ENCODE measurements around the gene TRPV5. TPM values are rescaled to one million over a fixed set of nuclear protein-coding genes. Genes with fewer than 3 reads are reported as not detected.

The TRPV5 gene
- total RNA-seq, 4 donors from 2014 or later = not detected

DNA sequence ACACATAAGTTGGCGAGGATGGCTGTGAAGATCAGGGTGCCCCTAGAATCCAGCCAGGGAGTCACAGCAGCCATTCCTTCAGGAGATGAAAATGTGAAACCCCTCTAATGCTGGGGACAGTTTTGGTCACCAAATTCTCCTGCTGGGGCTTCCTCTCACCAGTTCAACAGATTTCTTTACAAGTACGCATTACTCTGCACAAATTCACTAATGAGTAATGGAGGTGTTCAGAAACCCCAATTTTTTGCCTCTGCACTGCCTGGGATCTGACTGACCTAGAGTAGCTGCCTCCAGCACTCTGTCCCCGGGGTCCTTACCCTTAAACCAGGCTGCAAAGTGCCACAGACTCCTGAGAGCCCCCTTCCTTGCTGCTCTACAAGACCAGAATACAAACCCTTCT lies 16.1 kb downstream of the TRPV5 start:
- in situ Hi-C loops (cut with MboI; ENCODE audit: low pct_ligation_motif_present in 1 of 4, low pct_unique_long_range_greater_than_20kb in 1 of 4, low sequenced_read_pairs in 3 of 4) (no loop called here), intact Hi-C loops (cut with DNase I; ENCODE audit: low total_unique reads) (no loop called here)
- Histone ChIP-seq H3K9me3 (no peaks in the 10 kb centered on the region), H3K36me3 (no peaks in the 10 kb centered on the region), H3K4me1 (no peaks in the 10 kb centered on the region), H3K27ac (no peak overlapping the region), H3K27me3 (peaks cover 6% of the 10 kb centered on the region), H3K4me3 (no peak overlapping the region)
- TF ChIP-seq POLR2A (IDR thresholded peaks at IDR 0.05) = no peak
- TF ChIP-seq, protein P1, sequence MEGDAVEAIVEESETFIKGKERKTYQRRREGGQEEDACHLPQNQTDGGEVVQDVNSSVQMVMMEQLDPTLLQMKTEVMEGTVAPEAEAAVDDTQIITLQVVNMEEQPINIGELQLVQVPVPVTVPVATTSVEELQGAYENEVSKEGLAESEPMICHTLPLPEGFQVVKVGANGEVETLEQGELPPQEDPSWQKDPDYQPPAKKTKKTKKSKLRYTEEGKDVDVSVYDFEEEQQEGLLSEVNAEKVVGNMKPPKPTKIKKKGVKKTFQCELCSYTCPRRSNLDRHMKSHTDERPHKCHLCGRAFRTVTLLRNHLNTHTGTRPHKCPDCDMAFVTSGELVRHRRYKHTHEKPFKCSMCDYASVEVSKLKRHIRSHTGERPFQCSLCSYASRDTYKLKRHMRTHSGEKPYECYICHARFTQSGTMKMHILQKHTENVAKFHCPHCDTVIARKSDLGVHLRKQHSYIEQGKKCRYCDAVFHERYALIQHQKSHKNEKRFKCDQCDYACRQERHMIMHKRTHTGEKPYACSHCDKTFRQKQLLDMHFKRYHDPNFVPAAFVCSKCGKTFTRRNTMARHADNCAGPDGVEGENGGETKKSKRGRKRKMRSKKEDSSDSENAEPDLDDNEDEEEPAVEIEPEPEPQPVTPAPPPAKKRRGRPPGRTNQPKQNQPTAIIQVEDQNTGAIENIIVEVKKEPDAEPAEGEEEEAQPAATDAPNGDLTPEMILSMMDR (IDR thresholded peaks at IDR 0.05) = no peak
- no peak for TF ChIP-seq EP300 (IDR thresholded peaks at IDR 0.05; ENCODE audit: low read depth)
- no peak for TF ChIP-seq POLR2AphosphoS5 (IDR thresholded peaks at IDR 0.05)
- no peak for DNase-seq
- WGBS, 2 donors (ENCODE audit: low coverage in 1 of 2) = 76 to 80% methylated on average over 3 of the region's 3 CpGs

DNA sequence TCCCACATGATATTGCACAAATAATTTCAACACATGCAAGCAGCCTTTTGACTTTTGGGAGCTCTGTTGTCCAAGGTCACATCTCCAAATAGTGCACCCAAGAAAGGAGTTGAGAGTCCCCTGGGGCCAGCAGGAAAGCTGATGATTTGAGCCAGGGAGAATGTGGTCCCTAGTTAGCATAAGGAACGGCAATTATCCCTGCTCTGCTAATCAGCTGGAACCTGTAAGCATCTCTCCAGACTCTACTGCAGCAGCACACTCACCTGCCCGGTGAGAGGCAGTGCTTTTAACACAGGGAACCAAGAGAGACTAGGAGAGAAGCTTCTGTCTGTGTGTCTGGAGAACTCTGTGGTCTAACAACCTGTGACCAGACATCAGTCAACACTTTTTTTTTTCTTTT lies 17.0 kb downstream of the TRPV5 start:
- no peak for DNase-seq
- in situ Hi-C loops (cut with MboI; ENCODE audit: low pct_ligation_motif_present in 1 of 4, low pct_unique_long_range_greater_than_20kb in 1 of 4, low sequenced_read_pairs in 3 of 4) (no loop called here), intact Hi-C loops (cut with DNase I; ENCODE audit: low total_unique reads) (no loop called here)
- TF ChIP-seq, protein P1 (IDR thresholded peaks at IDR 0.05) = no peak
- TF ChIP-seq POLR2AphosphoS5 (IDR thresholded peaks at IDR 0.05) (no peak), EP300 (IDR thresholded peaks at IDR 0.05; ENCODE audit: low read depth) (no peak), POLR2A (IDR thresholded peaks at IDR 0.05) (no peak)
- Histone ChIP-seq H3K36me3 (no peaks in the 10 kb centered on the region), H3K4me1 (no peaks in the 10 kb centered on the region), H3K27ac (no peak overlapping the region), H3K4me3 (no peak overlapping the region), H3K9me3 (no peaks in the 10 kb centered on the region), H3K27me3 (peaks cover 6% of the 10 kb centered on the region)
- WGBS, 2 donors (ENCODE audit: low coverage in 1 of 2) = 41 to 56% methylated on average over 1 to 2 of the region's 2 CpGs

DNA sequence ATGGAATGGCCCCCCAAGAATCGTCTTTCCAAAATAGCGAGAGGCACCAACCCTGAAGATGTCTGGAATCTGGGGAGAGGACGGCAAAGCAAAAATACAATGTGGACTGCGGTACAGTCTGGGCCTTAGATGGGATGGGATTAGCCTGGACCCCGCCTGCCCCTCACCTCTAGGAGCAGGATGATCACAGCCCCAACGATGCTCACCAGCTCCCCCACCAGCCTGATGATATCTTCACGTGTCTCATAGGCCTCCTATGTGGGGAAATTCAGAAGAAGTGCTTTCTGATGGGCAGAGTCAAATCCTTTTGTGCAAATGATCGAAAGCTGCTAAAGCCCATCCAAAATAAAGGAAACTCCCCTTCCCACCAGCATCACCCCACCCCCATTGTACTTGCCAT lies 18.2 kb downstream of the TRPV5 start:
- WGBS, 2 donors (ENCODE audit: low coverage in 1 of 2) = 84 to 100% methylated on average over 3 to 8 of the region's 8 CpGs

DNA sequence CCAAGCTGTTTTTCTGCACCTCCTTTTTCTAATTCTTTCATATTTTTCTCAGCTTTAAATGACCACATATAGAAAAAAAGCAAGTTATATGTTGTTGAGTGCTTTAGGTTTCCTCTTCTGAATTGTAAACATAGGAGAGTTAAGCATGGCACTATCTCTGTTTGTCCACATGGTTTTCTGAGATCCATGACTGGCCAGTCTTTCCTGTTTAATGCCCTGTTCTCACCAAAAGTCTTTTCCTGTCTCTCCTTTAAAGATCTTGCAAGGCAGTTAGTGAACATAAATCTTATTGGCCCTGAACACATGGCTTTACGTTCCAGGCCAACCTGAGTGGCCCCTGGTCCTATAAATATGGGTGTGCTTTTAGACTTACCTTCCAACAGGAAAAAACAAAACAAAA lies 19.4 kb downstream of the TRPV5 start:
- Histone ChIP-seq H3K9me3 (no peaks in the 10 kb centered on the region), H3K4me1 (no peaks in the 10 kb centered on the region), H3K27me3 (peaks cover 6% of the 10 kb centered on the region), H3K27ac (no peak overlapping the region), H3K36me3 (no peaks in the 10 kb centered on the region), H3K4me3 (no peak overlapping the region)
- 24 to 29% methylated on average over 1 of the region's 1 CpG for WGBS, 2 donors (ENCODE audit: low coverage in 1 of 2)
- in situ Hi-C loops (cut with MboI; ENCODE audit: low pct_ligation_motif_present in 1 of 4, low pct_unique_long_range_greater_than_20kb in 1 of 4, low sequenced_read_pairs in 3 of 4) = no loop called here
- intact Hi-C loops (cut with DNase I; ENCODE audit: low total_unique reads) = no loop called here
- TF ChIP-seq, protein P1 (IDR thresholded peaks at IDR 0.05) = no peak
- TF ChIP-seq POLR2AphosphoS5 (IDR thresholded peaks at IDR 0.05) (no peak), EP300 (IDR thresholded peaks at IDR 0.05; ENCODE audit: low read depth) (no peak), POLR2A (IDR thresholded peaks at IDR 0.05) (no peak)
- no peak for DNase-seq

More for the DNA sequence above, 18.2 kb downstream of the TRPV5 start:
- no peak for DNase-seq
- Histone ChIP-seq H3K4me3 (no peak overlapping the region), H3K27ac (no peak overlapping the region), H3K36me3 (no peaks in the 10 kb centered on the region), H3K4me1 (no peaks in the 10 kb centered on the region), H3K27me3 (peaks cover 6% of the 10 kb centered on the region), H3K9me3 (no peaks in the 10 kb centered on the region)
- in situ Hi-C loops (cut with MboI; ENCODE audit: low pct_ligation_motif_present in 1 of 4, low pct_unique_long_range_greater_than_20kb in 1 of 4, low sequenced_read_pairs in 3 of 4) (no loop called here), intact Hi-C loops (cut with DNase I; ENCODE audit: low total_unique reads) (no loop called here)
- no peak for TF ChIP-seq EP300 (IDR thresholded peaks at IDR 0.05; ENCODE audit: low read depth)
- TF ChIP-seq, protein P1 (IDR thresholded peaks at IDR 0.05) = no peak
- no peak for TF ChIP-seq POLR2A (IDR thresholded peaks at IDR 0.05)
- TF ChIP-seq POLR2AphosphoS5 (IDR thresholded peaks at IDR 0.05) = no peak

Data from transverse colon (tissue), 4 donors.